Measurements from ENCODE around the gene C14orf93. TPM values are rescaled to one million over a fixed set of nuclear protein-coding genes. Genes with fewer than 3 reads are reported as not detected.

C14orf93 gene
- total RNA-seq, 2 experiments from 2014 or later, result 11.4 to 11.6 TPM

DNA sequence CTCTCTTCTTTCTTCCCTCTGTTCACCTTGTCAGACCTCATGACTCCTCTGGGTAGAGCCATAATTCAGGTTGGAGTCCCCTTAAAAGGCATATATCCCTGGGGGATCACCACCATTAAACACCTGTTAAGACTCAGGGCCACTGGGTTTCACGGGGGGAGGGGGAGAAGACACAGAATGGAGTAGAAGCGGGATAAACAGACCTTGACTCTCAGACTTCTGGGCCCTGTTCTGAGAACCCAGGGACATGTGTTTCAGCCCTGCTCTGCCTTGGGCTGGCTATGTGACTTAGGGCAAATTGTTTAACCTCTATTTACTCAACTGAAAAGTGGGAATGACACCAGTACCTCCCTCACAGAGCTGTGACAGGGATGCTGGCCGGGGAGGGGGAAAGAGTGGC lies 42.7 kb upstream of the C14orf93 start:
- no peaks in the 10 kb centered on the region for H3K9me3 Mint-ChIP-seq
- peaks cover 8% of the 10 kb centered on the region for H3K27me3 Mint-ChIP-seq
- no peak overlapping the region for H3K4me3 Mint-ChIP-seq
- H3K27ac Mint-ChIP-seq, result no peak overlapping the region
- no peaks in the 10 kb centered on the region for H3K36me3 Mint-ChIP-seq
- ATAC-seq (ENCODE audit: low read depth) (no peak), DNase-seq (no peak)
- H3K4me1 Mint-ChIP-seq, result peaks cover 11% of the 10 kb centered on the region
- POLR2A ChIA-PET, result interaction anchor here (1.2 kb wide), 1 partner anchor 58 kb away, joined by 4 read pairs; no protein-coding TSS in a partner anchor

DNA sequence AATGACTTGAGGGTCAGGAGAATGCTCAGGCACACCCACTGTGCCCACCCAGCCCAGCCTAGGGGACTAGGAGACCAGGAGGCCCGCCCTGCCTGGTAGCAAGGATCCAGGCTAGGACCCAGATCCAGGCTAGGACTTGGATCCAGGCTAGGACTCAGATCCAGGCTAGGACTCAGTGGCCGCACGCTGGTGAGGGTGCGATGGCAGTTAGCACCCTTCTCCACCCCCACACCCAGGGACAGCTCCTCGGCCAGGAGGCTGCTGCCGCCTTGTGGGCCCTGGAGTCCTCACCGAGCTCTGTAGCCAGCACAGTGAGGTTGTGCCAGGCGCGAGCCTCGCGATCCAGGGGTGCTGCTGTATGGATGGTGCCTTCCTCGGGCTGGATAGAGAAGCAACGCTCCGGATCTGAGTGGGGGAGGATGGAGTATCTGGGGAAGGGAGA lies 42.3 kb upstream of the C14orf93 start:
- POLR2A ChIA-PET, result interaction anchor here (1.2 kb wide), 1 partner anchor 57 kb away, joined by 4 read pairs; no protein-coding TSS in a partner anchor
- H3K27me3 Mint-ChIP-seq, result peaks cover 8% of the 10 kb centered on the region
- H3K4me1 Mint-ChIP-seq, result peaks cover 11% of the 10 kb centered on the region
- DNase-seq (no peak), ATAC-seq (ENCODE audit: low read depth) (no peak)
- no peaks in the 10 kb centered on the region for H3K9me3 Mint-ChIP-seq
- H3K4me3 Mint-ChIP-seq, result no peak overlapping the region
- H3K36me3 Mint-ChIP-seq, result peaks cover 2% of the 10 kb centered on the region
- H3K27ac Mint-ChIP-seq, result no peak overlapping the region

DNA sequence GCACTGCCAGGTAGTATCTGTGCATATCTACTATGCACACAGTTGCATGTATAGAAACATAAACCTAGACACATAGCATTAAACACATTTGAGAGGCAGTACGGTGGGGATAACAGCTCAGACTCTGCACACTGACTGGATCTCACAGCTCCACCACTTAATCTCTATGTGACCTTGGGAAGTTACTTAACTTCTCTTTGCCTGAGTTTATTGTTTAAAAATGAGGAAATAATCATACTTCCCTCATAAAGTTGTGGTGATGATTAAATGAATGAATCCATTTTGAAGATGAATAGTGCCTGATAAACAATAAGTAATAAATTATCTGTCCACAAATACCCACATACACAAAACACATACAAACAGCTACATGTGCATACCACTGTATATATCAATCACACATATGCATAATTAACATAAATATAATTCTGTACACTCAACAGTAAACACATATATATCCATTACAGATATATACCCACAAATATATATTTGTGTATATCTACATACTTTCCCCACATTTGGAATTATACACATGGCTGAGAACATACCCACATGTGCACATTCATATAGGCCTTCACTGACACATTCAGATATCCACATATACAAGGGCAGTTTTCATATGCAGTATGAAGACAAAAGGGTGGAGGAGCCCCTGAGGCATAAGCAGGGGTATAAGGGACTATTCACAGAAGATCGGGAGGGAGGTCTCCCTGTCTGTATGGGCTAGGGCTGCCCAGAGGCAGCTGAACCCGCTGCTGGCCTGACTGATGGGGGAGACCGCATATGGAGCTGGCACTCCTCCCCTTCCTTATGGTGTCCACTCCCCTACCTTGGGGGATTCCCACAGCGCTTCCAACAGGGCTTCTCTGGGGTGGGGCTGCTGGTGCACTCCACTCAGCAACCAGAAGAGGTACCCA lies 41.5 kb upstream of the C14orf93 start:
- ATAC-seq (ENCODE audit: low read depth), result no peak
- H3K4me3 Mint-ChIP-seq, result no peak overlapping the region
- H3K4me1 Mint-ChIP-seq, result peaks cover 5% of the 10 kb centered on the region
- POLR2A ChIA-PET, result interaction anchor here (1.2 kb wide), 1 partner anchor 57 kb away, joined by 4 read pairs; no protein-coding TSS in a partner anchor
- H3K36me3 Mint-ChIP-seq, result peaks cover 2% of the 10 kb centered on the region
- H3K27ac Mint-ChIP-seq, result no peak overlapping the region
- H3K27me3 Mint-ChIP-seq, result peaks cover 3% of the 10 kb centered on the region
- no peaks in the 10 kb centered on the region for H3K9me3 Mint-ChIP-seq
- DNase-seq, result no peak

DNA sequence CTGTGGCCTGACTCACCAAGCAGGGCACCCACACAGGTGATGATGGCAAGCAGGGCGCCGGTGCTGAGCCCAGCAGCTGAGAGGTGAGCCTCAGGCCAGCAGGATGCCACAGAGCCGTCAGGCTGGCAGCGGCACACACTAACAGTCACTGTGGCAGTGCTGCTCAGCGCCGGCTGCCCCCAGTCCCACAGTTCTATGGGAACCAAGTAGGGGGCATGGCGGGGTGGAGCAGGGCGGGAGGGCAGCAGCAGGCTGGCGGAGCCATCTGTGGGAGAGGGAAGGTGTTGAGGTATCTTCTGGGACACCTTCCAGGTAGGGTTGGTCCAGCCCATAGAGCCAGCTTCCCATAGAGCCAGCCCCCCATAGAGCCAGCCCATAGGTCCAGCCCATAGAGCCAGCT lies 39.1 kb upstream of the C14orf93 start:
- POLR2A ChIA-PET, result no interaction called here
- no peak for DNase-seq

DNA sequence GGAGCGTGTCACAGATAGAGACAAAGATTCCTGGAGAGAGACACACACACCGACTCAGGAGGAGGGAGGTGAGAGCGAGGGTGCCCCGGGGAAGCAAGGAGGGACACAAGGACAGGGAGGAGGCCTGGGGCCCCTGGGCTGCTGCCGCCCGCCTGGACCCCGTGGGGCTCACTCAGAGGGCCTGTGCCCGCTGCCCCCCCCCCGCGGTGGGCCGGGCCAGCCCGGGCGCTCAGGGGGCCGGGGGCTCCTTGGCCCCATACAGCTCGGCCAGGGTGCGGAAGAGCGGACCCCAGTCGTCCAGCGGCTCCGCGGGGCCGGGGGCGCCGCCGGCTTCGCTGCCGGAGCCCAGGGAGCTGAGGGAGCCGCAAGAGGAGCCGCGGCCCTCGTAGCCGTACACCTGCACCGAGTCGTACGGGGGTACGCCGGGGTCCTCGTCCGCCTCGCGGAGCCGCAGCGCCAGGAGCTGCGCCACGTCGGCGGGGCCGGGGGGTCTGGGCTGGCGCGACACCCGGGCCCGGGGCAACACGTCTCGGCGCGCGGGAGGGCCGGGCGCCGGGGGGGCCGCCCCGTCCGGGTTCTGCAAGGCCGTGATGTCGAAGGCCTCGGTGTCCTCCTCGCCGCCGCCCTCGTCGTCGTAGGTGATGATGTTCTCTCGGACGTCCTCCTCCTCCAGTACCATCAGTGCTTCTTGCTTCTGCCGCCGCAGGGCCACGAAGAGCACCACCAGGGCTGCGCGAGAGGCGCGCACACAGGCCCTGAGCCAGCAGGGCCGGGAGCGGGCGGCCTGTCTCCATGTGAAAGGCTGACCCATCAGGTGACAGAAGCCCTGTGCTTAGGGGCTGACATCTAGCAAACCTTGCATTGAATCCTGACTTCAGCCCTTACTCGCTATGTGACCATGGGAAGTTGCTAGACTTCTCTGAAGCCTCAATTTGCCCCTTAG lies 38.1 kb upstream of the C14orf93 start:
- POLR2A ChIA-PET, result no interaction called here
- H3K9me3 Mint-ChIP-seq, result no peaks in the 10 kb centered on the region
- DNase-seq, result no peak
- ATAC-seq (ENCODE audit: low read depth), result no peak
- H3K36me3 Mint-ChIP-seq, result peaks cover 2% of the 10 kb centered on the region
- H3K27ac Mint-ChIP-seq, result no peak overlapping the region
- H3K4me1 Mint-ChIP-seq, result no peaks in the 10 kb centered on the region
- no peaks in the 10 kb centered on the region for H3K27me3 Mint-ChIP-seq
- no peak overlapping the region for H3K4me3 Mint-ChIP-seq

More for the DNA sequence above, 39.1 kb upstream of the C14orf93 start:
- Mint-ChIP-seq H3K27ac (no peak overlapping the region), H3K4me1 (no peaks in the 10 kb centered on the region), H3K36me3 (peaks cover 2% of the 10 kb centered on the region), H3K4me3 (no peak overlapping the region), H3K9me3 (no peaks in the 10 kb centered on the region), H3K27me3 (no peaks in the 10 kb centered on the region)
- no peak for ATAC-seq (ENCODE audit: low read depth)

DNA sequence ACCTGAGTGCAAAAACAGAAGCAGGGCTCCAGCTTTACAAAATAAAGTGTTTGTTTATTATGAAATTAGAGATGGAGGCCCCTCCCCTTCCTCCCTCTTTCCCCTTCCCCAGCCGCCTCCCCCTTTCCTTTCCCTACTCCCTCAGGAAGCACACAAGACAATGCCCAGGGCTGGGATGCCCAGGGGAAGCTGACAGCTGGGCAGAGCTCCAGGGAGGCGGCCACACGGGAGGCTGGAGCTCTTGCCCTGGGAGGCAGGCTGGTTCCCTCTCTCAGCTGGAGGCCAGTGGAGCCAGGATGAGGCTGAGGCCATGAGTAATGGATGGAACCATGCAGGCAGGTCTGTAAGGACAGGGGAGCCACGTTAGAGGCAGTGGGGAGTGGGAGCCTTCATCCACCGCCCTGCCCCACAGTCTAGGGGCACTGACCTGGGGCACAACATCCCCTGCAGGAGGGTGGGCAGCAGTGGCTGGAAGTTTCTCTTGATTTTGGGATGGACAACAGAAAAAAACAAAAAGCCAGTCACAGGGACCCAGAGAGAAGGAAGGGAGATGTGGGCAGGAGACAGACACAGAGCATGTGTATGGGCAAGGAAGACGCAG lies 37.2 kb upstream of the C14orf93 start:
- DNase-seq (no peak), ATAC-seq (ENCODE audit: low read depth) (no peak)
- H3K27ac Mint-ChIP-seq, result no peak overlapping the region
- H3K27me3 Mint-ChIP-seq, result no peaks in the 10 kb centered on the region
- peaks cover 2% of the 10 kb centered on the region for H3K36me3 Mint-ChIP-seq
- H3K4me3 Mint-ChIP-seq, result no peak overlapping the region
- no peaks in the 10 kb centered on the region for H3K9me3 Mint-ChIP-seq
- no peaks in the 10 kb centered on the region for H3K4me1 Mint-ChIP-seq
- POLR2A ChIA-PET, result interaction anchor here (0.7 kb wide), 1 partner anchor 241 kb away, joined by 4 read pairs; no protein-coding TSS in a partner anchor

DNA sequence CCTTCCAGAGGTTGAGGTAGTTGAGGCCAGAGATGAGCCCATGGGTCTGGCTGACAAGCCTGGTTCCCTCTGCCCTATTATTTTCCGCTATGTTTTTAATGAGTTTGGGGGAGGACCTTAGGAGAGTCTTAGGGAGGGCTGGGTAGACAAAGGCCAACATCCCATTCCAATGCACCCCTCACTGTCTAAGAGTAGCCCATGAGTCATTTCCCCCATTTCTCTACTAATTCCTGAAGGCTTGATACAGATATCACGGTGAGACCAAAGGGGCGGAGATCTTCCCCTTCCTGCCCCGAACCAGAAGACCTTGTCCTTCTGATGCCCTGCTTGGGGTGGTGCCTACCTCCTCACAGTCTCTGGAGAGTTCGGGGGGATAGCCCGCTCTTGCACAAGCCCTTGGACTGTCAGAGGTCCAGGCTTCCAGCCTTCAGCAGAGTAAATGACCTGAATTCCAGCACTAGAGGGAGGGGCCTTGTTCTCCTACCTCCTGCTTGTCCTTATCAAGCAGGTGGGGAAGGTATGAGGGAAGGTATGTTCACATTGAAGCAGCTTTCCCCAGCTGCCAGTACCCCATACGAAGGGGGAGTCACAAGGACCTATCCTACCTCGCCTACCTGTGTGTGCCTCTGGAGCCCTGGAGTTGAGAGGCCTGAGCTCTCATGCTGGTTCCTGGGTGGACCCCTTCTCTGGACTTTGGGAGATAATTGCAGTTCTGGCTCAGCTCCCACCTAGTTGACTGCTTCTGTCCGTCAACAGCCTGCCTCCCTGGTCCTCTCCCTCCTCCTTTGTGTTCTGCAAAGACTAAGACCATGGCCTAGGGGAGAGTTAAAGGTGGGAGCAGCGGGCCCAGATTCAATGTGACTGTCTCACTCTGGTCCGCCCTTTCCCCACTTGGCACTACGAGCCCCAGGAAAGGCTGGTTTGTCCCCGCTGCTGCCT lies 35.7 kb upstream of the C14orf93 start:
- Mint-ChIP-seq H3K9me3 (no peaks in the 10 kb centered on the region), H3K27ac (no peak overlapping the region), H3K27me3 (no peaks in the 10 kb centered on the region), H3K4me3 (no peak overlapping the region), H3K4me1 (no peaks in the 10 kb centered on the region), H3K36me3 (peaks cover 2% of the 10 kb centered on the region)
- no peak for DNase-seq
- ATAC-seq (ENCODE audit: low read depth), result no peak
- POLR2A ChIA-PET, result interaction anchor here (1.0 kb wide), 1 partner anchor 11 kb away, joined by 3 read pairs; the partner anchor contains the start of gene PSMB5

DNA sequence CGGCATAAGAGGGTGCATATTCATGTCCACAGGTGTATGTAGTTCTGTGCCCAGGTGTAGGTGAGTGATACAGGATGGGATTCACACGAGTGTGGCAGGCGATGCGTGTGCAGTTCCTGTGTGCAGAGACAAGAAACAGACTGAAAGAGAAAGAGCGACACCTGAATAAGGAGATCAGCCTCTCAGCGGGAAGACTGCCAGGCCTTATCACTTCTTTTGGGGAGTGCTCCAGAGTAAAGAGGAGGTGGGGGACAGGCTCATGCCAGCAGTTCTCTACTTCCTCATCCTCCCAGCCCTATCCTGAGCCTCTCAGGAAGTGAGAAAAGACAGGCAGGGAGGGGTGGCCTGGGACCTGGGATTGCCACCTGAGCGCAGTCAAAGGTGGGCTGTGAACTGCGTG lies 34.9 kb upstream of the C14orf93 start:
- DNase-seq (no peak), ATAC-seq (ENCODE audit: low read depth) (no peak)
- peaks cover 2% of the 10 kb centered on the region for H3K36me3 Mint-ChIP-seq
- H3K4me3 Mint-ChIP-seq, result no peak overlapping the region
- H3K27ac Mint-ChIP-seq, result no peak overlapping the region
- POLR2A ChIA-PET, result no interaction called here
- H3K4me1 Mint-ChIP-seq, result no peaks in the 10 kb centered on the region
- no peaks in the 10 kb centered on the region for H3K27me3 Mint-ChIP-seq
- H3K9me3 Mint-ChIP-seq, result no peaks in the 10 kb centered on the region

DNA sequence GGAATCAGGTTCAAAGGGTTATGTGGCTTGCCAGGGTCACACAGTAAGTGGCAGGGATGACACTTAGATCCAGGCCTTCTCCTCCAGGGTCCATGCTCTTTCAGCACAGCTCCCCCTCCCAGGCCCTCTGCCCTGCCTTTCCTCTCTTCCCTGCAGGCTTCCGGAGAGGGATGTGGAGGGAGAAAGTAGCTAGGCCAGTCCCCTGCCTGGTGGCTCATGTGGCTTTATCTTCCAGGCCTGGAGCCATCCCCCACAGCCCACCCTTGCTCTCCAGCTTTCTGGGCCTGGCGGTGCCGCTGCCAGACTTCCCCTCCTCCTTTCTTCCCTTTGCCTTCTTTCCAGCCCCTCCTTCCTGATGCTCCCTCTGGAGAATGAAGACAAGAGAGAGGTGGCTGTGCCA lies 33.8 kb upstream of the C14orf93 start:
- DNase-seq (no peak), ATAC-seq (ENCODE audit: low read depth) (no peak)
- Mint-ChIP-seq H3K36me3 (peaks cover 2% of the 10 kb centered on the region), H3K4me1 (no peaks in the 10 kb centered on the region), H3K27me3 (no peaks in the 10 kb centered on the region), H3K9me3 (no peaks in the 10 kb centered on the region), H3K4me3 (no peak overlapping the region), H3K27ac (no peak overlapping the region)
- POLR2A ChIA-PET, result no interaction called here

DNA sequence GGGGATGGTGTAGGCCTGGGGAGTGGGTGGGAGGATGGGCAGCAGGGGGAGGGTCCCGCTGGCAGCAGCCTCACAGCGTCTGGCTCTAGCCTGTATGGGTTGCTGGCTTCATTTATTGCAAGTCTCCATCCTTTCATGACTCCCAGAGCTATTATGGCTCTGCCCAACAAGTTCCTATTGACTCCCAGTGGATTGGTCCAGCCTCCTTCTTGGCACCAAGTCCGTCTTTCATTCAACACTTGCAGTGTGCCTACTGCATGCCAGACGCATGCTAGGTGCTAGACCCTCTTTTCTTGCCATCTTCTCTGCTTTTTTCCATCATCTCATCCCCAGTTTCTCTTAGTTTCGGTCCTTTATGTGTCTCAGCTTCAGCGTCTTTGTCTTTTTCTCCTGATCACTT lies 33.2 kb upstream of the C14orf93 start:
- no peaks in the 10 kb centered on the region for H3K9me3 Mint-ChIP-seq
- no peaks in the 10 kb centered on the region for H3K27me3 Mint-ChIP-seq
- no peaks in the 10 kb centered on the region for H3K4me1 Mint-ChIP-seq
- POLR2A ChIA-PET, result no interaction called here
- H3K27ac Mint-ChIP-seq, result no peak overlapping the region
- H3K4me3 Mint-ChIP-seq, result no peak overlapping the region
- ATAC-seq (ENCODE audit: low read depth), result no peak
- peaks cover 2% of the 10 kb centered on the region for H3K36me3 Mint-ChIP-seq
- DNase-seq, result no peak

DNA sequence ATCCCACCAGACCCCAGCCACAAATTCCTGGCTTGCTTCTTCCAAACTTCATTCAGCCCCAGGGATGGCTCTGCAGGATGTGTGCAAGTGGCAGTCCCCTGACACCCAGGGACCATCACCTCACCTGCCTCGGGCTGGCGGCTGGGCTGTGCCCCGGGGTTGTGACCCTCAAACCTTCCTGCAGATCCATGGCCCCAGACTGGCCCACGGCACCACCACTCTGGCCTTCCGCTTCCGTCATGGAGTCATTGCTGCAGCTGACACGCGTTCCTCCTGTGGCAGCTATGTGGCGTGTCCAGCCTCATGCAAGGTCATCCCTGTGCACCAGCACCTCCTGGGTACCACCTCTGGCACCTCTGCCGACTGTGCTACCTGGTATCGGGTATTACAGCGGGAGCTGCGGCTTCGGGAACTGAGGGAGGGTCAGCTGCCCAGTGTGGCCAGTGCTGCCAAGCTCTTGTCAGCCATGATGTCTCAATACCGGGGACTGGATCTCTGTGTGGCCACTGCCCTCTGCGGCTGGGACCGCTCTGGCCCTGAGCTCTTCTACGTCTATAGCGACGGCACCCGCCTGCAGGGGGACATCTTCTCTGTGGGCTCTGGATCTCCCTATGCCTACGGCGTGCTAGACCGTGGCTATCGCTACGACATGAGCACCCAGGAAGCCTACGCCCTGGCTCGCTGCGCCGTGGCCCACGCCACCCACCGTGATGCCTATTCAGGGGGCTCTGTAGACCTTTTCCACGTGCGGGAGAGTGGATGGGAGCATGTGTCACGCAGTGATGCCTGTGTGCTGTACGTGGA lies 32.4 kb upstream of the C14orf93 start, which contains the start of gene PSMB11:
PSMB11 (plus strand) TSS at position 51 of the 804 bp plus-strand sequence; CDS start at position 65, 14 bp downstream.
- no peak within 1 kb of the TSS for H3K4me3 Mint-ChIP-seq
- DNase-seq (no peak), ATAC-seq (ENCODE audit: low read depth) (no peak)
- no peak within 1 kb of the TSS for H3K27ac Mint-ChIP-seq
- no peaks in the 10 kb centered on the region for H3K27me3 Mint-ChIP-seq
- POLR2A ChIA-PET, result no interaction called here
- H3K9me3 Mint-ChIP-seq, result no peaks in the 10 kb centered on the region
- no peaks in the 10 kb centered on the region for H3K4me1 Mint-ChIP-seq
- H3K36me3 Mint-ChIP-seq, result no peaks in the 10 kb centered on the region

All from activated naive CD8-positive, alpha-beta T cell treated with anti-CD3 and anti-CD28 coated beads, Interleukin-2, amount 10 ng/mL, durations not matched to agents 7 days and 5 days (primary cell).